Activated CD4-positive, alpha-beta T cell treated with anti-CD3 and anti-CD28 coated beads, Interleukin-10, Interleukin-2, amounts not matched to agents 100 ng/mL and 50 ng/mL, durations not matched to agents 16 hours and 8 hours (primary cell): ENCODE data around the gene IGSF21.

Experiments
- DNase-seq: peaks from one replicate; pipeline ENCODE4 v3.0.0-alpha.2; 2020

IGSF21 gene

DNA sequence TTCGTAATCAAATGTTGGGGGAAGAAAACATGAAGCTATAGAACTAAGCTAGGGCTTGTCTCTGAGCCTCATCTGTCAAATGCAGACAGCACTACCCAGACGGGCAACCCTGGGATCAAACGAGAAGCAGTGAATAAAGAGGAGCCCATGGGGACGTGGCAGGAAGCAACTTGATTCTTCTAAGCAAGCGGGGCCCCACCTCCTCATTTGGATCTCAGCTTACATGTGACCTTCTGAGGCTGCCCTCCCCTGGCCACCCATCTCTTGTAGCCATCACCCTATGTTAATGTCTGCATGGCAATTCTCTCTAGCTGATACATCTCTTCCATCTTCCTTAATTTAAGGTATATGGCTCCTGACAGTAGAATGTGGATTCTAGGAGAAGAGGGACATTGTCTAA is 171.3 kb downstream of the IGSF21 start:
- DNase-seq = no peak

DNA sequence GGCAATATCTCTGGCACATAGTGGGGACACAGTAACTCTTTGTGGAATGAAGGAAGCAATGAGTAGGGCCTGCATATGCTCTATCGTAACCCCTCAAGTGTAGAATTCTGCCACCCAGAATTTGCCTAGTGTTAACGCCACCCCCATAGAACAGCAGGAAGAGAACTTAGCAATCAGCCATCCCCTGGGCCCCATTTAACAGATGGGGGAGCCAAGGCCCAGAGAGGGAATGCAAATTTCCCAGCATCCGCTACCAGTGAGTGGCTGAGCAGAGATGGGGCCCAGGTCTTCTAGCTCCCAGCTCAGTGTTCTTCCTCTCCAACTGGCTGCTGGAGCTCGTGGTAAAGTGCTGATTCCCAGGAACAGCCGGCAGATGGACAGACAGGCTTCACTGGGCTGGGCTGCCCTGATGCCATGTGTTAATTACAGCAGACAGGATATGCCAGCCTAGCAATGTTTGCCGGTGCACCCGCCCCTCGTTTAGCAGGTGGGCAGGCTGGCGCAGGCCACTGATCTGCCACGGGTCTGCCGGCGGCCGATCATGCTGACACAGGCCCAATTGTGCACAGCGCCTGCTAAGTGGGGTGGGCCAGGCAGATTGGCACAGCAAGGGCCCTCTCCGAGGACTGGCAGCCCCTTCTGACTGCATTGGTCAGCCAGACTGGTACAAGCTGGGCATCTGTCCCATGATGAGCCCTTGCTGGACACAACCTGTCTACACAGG is 171.9 kb downstream of the IGSF21 start:
- no peak for DNase-seq

DNA sequence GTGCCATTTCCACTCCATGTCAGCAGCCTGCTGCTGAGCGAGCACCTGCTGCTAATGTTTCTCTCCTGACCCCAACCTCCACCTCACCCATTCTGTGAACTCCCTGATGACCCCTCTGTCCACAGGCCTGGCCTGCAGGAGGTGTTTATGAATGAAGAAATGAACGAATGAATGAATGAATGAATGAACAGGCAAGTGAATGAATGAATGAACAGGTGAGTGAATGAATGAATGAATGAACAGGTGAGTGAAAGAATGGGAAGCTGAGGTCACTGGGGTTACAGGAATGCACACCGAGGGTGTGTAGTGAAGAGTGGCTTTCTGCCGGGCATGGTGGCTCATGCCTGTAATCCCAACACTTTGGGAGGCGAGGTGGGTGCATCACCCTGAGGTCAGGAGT is 173.4 kb downstream of the IGSF21 start:
- no peak for DNase-seq

DNA sequence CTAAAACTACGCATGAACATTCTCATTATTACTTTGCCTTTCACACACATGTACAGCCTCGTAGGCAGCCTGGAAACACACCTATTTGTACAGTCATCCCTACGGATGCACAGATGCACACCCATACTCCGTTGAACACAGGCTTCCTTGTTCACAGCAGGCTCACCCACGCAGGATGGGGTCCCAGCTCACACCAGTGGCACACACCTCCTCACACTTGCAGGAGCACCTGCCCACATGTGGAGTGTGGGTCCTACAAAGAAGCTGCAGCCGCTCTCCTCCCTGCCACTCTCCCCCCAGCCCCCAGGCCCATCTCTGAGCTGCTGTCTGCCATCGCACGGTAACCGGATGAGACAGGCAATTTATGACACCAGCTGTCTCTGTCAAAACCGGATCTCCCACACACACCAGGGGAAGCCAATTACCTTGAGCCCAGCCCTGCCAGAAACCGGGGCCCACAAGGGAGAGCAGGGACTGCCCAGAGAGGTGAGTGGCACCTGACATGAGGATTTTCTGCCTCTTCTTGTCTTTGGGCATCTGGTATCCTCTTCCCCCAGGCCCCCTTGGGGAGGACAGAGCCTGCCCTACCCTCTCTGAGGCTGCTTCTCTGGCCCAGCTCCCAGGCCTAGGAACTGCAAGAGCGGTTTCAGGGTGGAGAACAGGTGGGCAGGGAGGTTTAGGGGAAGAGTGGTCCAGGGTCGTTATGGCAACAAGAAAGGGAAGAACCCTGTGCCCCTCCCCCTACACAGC is 175.4 kb downstream of the IGSF21 start:
- no peak for DNase-seq

DNA sequence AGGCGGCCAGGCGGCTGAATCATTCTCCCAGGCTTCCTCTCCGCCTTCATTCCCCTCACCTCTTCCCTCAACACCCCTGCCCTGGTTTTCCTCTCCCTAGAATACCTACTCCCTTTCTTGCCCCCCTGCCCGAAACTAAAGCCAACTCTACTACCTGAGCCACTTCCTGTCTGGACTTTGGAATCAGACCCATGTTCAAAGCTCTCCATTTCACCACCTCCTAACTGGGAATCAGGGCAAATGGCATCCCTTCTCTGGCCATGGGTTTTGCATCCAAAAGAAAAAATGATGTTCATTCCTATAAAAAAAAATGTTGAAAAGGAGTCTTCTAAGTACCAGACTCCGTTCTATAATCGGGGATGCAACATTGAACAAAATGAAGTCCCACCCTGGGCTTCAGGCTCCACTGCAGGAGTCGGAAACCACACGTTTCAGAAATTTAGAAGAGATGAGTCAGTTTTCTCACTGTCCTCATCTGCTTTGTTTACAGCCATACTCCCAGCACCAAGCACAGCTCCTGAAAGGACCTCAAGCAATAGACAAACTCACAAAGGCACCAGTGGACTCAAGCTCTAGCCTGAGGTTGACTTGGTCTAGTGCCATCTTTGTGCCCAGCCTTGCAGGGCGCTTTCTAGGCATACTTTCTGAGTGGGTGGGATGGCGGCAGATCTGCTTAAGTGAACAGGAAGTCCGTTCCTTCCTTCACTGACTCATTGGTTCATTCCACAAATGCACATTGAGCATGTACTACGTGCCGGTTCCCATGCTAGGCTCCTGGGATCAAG is 176.2 kb downstream of the IGSF21 start:
- DNase-seq = no peak

DNA sequence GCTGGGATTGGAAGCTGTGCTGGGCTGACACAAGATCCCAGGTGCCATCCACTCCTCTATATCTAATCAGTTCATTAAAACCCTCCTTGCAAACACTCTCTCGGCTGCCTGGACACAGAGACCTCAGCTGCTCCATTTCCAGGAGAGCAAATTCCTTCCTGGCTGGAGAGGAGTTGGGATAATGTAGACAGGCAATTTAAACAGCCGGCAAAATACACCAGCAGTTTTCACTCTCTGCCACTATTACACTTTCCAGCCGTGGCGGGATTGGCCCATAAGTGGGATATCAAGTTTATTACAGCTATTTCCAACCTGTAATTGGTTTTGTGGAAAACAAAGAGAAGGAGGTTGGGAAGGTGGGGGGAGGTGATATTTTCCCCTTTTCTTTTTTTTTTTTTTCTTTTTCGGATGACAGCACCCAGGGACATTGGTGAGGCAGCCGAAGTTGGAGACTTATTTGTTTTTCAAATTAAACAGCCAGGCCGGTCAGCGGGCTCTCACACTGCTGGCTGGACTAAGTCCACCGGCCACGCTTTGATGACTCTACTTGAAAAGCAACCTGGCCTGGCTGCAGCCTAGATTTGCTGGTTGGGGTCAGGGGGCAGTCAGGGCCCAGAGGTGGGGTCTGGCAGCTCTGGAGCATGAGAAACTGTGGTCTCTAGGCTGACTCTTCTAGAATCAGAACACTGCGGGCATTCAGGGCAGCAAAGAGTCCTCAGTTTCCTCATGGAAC is 177.4 kb downstream of the IGSF21 start:
- DNase-seq = no peak

DNA sequence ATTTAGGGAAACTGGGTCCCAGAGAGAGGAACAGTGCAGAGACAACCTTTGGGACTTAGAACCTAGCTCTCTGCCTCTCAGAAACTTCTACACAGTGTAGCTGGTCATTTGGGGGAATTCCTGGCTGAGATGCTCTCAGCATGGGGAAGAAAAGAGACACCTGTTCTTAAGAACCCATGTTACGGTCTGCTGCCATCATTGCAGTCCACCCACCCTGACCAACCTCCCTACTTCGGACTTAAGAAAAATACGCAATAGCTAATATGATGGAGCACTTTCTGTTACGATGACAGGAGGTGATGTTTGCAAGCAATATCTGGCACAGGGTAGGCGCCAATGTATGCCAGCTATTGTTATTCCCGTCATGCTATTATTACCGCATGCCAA is 177.9 kb downstream of the IGSF21 start:
- DNase-seq = no peak

DNA sequence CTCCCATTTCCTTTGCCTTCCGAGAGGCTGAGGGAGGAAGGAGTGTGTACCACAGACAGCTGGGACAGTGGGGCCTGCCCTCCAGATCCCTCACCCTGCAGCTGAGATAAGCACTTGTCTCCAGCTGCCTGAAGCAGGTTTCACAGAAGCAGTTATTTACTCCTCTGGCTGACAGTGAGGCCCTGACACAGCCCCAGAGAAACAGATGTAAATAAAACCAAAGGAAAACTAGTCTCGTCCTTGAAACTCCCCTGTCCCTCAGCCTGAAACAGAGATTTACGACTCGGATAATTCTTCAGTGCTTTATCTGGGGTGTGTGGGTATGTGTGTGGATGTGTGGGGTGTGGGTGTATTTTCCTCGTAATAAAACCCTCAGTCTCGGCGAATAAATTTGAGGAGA is 181.1 kb downstream of the IGSF21 start:
- no peak for DNase-seq

DNA sequence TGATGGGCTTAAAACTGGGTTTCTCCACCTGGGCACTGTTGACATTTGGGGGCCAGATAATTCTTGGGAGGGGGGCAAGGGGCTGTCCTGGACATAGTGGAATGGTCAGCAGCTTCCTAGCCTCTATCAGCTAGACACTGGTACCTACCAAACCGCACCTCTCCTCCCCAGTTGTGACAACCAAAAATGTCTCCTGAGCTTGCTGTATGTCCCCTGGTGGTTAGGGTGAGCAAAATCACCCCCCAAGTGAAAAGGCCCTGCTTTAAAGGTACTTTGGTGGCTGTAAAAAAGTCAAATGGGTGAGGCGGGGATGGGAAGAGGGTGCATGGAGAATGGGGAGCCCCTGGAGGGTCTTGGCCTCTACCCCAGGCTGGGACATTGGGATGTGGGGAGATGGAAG is 182.0 kb downstream of the IGSF21 start:
- DNase-seq = no peak

DNA sequence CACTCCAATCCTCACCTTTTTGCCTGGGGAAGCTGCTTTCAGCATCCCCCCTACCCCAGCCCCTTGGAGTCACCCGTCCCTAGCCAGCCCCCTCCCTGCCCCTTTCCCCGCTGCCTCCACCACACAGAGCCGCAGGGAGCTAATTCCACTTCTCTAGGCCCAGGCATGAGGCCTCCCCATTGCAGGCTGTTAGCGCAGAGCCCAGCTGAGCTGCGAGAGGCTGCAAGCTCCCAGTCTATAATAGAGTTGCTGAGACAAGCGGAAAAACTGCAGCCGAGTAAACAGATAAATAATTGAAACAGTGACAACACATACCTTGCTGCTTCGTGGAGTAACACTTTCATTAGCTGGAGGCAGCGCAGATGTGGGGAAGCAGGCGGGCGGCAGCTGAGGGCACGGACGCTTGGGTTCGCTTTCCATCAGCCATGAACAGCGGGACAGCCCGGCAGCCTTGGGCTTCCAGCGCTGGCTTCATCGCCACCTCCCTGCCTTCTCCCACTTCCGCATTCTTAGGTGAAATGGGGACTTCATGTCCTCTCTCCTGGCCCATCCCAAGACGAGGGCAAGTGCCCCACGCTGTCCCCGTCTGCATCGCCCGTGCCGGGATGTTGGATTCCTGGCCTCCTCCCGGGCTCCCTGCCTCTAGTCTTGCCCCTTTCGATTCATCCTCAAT is 183.3 kb downstream of the IGSF21 start:
- DNase-seq = no peak

DNA sequence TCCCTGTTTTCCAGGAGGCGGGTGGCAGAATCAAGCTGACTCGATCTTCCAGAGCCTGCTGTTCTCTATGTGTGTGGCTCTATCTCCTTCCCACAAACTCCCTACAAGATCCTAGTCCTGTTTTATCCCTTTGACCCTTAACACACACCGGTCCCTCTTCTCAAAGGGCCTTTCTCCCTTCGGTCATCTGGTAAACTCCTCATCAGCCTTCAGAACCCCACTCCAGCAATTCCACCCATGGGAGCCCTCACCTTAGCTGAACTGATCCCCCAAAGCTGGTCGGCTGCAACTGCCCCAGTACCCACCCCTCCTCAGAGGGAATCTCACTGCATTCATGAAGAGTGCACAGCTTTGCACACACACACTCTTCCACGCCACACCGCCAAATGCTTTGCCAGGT is 184.9 kb downstream of the IGSF21 start:
- DNase-seq = no peak

DNA sequence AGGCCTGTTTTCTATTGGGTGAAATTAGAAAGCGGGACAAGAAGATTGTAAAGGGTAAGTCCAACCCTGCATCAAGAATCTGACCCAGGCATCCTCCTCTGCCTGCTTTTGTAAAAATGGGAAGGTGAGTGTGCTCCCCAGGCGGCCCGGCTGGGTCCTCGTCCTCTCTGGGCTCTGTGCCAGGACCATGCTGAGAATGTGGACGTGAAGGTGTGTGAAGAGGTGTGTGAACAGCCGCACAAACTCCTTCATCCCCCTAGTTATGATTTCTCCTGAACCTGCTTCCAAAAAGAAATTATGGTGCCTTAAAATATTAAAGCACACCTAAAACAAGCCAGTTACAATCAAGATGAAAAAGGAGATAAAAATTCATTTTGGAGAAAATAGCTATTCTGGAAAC is 185.7 kb downstream of the IGSF21 start:
- DNase-seq = no peak

DNA sequence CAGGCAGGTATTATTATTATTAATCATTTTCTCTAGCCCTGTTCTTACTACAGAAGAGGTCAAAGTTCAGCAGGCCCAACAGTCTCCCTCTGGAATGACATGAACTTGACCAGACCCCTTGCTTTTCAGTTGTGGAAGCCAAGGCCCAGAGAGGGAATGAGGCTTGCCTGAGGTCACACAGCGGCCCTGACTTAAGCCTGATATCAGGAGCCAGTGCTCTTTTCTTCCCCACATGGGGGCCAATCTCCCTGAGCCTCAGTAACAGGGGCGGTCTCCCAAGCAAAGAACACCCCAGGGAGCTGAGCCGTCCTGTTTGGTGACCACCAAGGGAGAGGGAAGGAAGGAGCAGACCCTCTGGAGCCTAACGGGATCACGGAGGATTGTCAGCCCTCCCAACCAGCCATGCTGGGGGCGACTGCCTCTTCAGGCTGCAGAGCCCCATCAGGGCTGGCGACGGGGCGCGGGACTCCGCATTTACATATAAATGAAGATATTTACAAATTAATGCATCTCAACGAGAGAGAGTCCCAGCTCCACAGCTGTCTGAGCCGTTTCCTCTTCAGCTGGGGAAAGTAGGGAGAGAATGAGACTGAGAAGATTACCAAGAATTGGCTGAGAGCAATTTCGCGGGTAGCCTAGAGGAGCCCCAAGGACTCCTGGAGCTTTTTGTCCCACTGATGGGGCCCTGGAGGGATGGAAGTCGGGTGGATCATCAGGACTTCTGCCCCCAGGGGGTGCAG is 187.0 kb downstream of the IGSF21 start:
- no peak for DNase-seq

DNA sequence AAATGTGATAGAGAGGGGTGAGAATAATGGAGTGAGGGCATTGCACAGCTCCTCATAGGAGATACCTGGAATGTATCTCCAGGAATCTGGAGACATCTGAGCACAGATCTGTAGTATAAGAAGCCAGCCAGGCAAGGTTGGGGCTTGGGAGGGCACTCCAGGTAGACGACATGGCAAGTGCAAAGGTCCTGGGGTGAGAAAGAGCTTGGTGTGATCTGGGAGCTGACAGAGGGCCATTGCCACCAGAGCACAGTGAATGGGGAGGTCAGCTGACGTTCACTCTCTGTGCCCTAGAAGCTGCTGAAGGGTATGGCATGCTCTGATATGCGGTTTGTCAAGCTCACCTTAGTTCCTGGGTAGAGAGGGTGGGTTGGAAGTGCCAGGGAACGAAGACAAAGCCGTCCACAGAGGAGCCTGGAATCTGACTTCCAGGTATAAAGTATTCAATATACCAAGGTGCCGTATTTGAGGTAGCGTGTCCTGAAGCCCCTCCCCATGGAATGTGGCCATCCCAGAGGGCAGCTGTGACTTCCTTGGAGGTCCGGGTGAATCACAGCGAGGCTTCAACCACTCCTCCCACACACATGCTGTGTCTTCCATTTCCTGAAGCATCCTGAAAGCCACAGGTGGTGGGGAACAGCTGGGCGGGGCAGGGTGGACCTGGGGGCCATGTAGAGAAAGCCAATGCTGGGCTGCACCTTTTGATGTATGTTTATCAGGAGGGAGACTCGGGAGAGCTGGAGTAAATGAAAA is 190.5 kb downstream of the IGSF21 start:
- DNase-seq = no peak

DNA sequence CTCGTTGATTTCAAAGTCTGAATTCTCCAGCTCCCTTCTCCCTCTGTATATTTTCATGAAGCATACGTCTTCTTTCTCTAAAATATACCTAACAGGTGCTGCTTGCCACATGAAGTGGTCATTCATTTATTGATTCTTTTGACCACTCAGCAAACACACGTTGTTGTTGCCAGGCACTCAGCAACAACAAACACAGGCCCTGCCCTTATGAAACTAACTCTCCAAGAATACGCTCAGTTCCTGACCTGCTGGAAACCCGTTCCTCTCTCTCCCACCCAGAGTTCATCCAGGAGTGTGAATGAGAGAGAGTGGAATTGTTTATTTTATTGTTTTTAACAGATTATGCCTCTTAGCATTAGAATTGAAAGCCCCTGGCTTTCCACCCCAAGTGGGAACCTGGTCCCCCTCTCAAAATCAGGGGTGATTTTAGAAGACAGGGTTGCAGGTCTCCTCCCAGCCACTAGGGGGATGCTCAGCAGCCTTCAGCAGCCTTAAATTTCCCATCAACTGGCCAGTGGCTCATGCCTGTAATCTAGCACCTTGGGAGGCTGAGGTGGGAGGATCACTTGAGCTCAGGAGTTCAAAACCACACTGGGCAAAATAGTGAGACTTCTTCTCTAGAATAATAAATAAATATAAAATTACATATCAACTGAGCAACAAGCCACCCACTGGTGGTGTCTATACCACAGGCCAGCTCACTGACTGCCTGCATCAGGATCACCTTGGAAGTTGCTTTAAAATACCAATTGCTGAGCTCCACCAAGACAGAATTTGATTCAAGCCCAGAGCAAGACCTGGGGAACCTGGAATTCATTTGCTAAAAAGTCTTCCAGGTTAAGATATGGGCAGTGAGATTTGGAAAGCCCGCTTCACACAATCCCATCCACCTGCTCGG is 192.1 kb downstream of the IGSF21 start:
- DNase-seq = peak; percentile 11

DNA sequence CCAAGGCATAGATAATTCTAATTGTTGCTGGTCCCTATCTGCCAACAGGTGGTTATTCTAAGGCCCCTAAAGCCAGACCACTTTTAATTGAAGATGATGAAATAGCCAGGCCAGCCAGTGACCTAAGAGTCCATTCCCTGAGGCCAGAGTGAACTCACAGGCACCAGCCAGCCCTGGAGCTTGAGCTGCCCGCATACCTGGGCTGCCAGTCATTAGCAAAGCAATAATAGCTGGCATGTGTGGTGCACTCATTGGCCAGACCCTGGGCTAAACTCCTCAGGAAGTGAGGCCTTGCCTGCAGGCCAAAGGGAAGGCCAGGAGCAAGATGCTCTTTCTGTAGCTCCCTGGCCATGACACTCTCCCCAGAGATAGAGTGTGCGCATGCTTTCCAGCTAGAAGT is 192.8 kb downstream of the IGSF21 start:
- no peak for DNase-seq

DNA sequence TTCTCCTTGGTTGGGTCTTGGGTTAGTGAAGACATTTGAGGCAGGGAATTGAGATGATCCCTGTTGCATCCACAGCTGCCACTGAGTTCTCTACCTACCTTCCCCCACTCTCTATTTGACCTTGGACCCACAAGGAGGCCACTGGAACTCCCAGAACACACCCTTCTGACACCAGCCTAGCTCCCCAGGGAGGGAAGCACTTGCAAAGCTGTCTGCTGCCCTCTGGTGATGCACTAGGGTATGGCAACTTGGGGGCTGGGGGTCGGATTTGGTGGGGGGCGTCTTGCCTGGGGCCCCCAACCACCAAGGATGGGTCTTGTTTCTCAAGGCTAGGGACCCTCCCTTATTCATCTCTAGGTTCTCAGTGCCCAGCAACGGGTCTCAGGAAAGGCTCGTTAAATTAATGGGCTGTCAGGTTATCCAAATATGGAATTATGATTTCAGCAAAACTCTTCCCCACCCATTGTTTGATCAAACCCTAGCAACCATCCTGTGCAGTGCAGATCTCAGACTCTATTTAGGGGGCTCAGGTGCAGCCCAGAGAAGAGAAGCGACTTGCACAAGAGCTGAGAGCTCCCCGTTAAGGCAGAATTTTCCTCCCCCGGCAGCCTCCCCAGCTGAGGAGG is 195.3 kb downstream of the IGSF21 start:
- DNase-seq = peak; percentile 5

DNA sequence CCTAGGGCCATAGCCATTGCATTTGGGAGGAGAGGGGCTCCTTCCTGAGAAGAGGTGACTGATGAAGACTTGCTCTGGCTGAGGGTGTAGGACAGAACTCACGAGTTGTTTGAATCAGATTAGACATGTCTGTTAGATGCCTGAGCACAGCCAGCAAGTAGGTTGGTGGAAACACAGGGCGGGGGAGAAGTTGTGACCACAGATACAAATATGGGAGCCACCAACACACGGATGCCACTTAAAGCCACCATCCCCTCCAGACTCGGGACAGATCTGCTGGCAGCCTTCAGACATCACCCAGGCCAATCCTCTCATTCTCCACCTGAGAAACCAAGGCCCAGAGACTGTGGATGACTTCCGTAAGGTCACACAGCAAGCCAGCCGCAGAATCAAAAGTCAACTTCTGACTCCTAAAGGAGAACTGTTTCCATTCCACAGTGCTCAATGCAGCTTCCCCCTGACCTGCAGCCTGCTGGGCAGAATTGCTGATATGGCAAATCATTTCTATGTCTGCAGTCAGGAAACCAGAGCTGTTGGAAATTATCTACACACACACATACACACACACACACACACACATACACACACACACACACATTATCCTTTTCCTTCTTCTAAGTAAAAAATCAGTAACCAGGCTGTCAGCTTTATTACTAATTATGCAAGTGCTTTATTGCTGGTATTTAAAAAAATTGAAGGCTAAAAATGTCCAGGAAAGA is 196.7 kb downstream of the IGSF21 start:
- DNase-seq = no peak
